Testis (tissue), 2 donors: Measurements from ENCODE around the gene ANAPC16.

Experiments used
- POLR2A ChIP-seq: fragments of 450-650 bp; IDR thresholded peaks from one replicate; pipeline ENCODE4 v1.6.1; 2017; ENCODE audit warnings: antibody characterized with exemption, mild to moderate bottlenecking, moderate library complexity
- TF ChIP-seq, protein P1 (sequence below), 3 experiments: fragments of 450-650 bp in 2 of 3; fragments of 200-600 bp in 1 of 3; sonication (generic) in 1 of 3; IDR thresholded peaks; one replicate each; pipeline ENCODE4 v1.5.1; 2016 to 2019; ENCODE audit warnings: antibody characterized with exemption in 3 of 3, mild to moderate bottlenecking in 2 of 3, moderate library complexity in 1 of 3

- TF ChIP-seq, protein P1, sequence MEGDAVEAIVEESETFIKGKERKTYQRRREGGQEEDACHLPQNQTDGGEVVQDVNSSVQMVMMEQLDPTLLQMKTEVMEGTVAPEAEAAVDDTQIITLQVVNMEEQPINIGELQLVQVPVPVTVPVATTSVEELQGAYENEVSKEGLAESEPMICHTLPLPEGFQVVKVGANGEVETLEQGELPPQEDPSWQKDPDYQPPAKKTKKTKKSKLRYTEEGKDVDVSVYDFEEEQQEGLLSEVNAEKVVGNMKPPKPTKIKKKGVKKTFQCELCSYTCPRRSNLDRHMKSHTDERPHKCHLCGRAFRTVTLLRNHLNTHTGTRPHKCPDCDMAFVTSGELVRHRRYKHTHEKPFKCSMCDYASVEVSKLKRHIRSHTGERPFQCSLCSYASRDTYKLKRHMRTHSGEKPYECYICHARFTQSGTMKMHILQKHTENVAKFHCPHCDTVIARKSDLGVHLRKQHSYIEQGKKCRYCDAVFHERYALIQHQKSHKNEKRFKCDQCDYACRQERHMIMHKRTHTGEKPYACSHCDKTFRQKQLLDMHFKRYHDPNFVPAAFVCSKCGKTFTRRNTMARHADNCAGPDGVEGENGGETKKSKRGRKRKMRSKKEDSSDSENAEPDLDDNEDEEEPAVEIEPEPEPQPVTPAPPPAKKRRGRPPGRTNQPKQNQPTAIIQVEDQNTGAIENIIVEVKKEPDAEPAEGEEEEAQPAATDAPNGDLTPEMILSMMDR (IDR thresholded peaks at IDR 0.05): no peak
- TF ChIP-seq POLR2A: no peak
Observed at GRCh38 chr10:72170733-72171132, 45.1 kb upstream of the ANAPC16 start.
